ENCODE results near the gene IDH1.

IDH1 gene

DNA sequence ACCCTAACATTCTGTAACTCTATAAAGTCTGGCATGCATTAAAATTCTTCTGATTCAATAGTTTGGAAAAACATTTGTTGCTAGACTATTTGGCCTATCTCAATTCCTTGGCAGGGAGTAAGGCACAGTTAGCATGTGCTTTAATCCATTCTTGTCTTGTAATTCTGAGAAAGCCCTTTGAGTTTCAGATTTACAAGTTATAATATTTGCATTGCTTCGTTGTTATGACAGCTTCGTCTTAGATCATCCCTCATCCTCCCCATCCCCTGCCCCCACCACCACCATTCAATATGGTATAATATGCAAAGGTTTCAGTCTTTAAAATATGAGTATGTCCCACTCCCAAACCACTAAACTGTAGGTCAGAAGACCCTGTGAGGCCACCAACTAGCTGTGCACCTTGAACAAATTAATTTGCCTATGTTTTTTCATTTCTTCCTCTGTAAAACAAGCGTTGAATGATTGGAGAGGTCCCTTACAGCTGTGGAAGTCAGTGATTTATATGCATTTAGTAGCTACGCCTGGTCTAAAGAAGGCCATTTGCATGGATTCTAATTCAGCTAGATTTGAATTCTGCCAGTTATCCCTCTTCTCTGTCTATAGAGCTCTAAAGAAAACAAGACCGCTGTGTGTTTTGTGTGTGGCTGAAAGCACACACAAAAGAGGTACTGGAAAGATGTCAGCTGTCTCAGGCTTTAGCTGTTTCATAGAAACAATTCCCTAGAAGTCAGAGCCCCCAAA is 65.6 kb downstream of the IDH1 start:
- H3K27ac ChIP-seq (ENCODE audit: low read length): no peak overlapping the region
- H3K9me3 ChIP-seq (ENCODE audit: control insufficient read depth, insufficient read depth, low read length): no peaks in the 10 kb centered on the region
- peaks cover 2% of the 10 kb centered on the region; the same call in 1 of the 2 replicates for H3K4me1 ChIP-seq (ENCODE audit: control insufficient read depth, insufficient read depth, low read length)
- no peak for DNase-seq (ENCODE audit: low read depth, low spot score)
- no CpG with 5 or more reads among the region's 5 CpGs for WGBS (ENCODE audit: insufficient coverage, insufficient read length)
- no peaks in the 10 kb centered on the region for H3K27me3 ChIP-seq (ENCODE audit: control insufficient read depth, insufficient read depth, low read length)
- H3K36me3 ChIP-seq (ENCODE audit: control insufficient read depth, insufficient read depth, low read length): no peaks in the 10 kb centered on the region
- H3K4me3 ChIP-seq (ENCODE audit: low read length): no peak overlapping the region

DNA sequence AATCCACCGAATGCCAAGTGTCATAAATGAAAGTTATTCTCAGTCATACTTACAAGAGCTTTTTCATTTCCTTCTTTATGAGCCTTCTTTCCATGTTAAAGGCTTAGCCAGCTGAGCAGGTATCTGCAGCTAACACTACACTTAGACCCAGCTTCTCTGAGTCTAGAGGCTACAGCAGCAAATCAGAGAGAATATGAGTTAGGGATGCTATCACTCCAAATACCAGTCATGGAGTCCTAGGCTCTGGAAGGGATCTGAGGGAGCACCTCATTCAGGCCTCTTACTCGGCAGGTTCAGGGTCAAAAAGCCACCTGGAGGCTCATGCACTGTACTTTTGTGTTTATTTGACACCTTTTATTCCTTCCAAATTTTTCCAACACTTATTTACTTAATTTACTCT is 68.0 kb downstream of the IDH1 start:
- no CpG with 5 or more reads among the region's 2 CpGs for WGBS (ENCODE audit: insufficient coverage, insufficient read length)
- Histone ChIP-seq H3K9me3 (ENCODE audit: control insufficient read depth, insufficient read depth, low read length) (no peaks in the 10 kb centered on the region), H3K36me3 (ENCODE audit: control insufficient read depth, insufficient read depth, low read length) (no peaks in the 10 kb centered on the region), H3K4me3 (ENCODE audit: low read length) (no peak overlapping the region), H3K27me3 (ENCODE audit: control insufficient read depth, insufficient read depth, low read length) (no peaks in the 10 kb centered on the region), H3K4me1 (ENCODE audit: control insufficient read depth, insufficient read depth, low read length) (peaks cover 4% of the 10 kb centered on the region; the same call in 1 of the 2 replicates), H3K27ac (ENCODE audit: low read length) (no peak overlapping the region)
- DNase-seq (ENCODE audit: low read depth, low spot score): no peak

DNA sequence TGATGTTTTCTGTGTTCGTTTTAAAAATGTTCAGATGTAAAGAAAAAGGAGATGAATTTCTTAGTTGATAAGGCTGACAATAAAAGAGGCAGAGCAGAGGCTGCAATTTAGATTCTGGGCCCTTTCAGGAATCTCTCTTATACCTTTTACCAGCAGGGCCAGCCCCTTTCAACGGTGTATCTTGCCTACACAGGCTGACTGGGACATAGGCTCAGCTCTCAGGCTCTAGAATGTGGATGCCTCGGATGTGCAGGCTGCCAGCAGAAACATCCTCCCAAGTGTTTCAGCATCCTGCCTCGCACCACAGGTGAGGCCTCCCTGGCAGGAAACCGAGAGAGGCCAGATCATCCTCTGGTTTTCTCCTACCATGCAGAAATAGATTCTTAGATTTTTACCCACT is 68.4 kb downstream of the IDH1 start:
- Histone ChIP-seq H3K36me3 (ENCODE audit: control insufficient read depth, insufficient read depth, low read length) (no peaks in the 10 kb centered on the region), H3K4me1 (ENCODE audit: control insufficient read depth, insufficient read depth, low read length) (peaks cover 4% of the 10 kb centered on the region; the same call in 1 of the 2 replicates), H3K4me3 (ENCODE audit: low read length) (no peak overlapping the region), H3K27me3 (ENCODE audit: control insufficient read depth, insufficient read depth, low read length) (no peaks in the 10 kb centered on the region), H3K9me3 (ENCODE audit: control insufficient read depth, insufficient read depth, low read length) (no peaks in the 10 kb centered on the region), H3K27ac (ENCODE audit: low read length) (no peak overlapping the region)
- no peak for DNase-seq (ENCODE audit: low read depth, low spot score)
- no CpG with 5 or more reads among the region's 5 CpGs for WGBS (ENCODE audit: insufficient coverage, insufficient read length)

Measured in iPS DF 6.9 (cell line).